ENCODE data around the gene PEMT.

- TF ChIP-seq CTCF (conservative IDR thresholded peaks at IDR 0.05; ENCODE audit: low read depth, low read length) (no peak), EZH2 (IDR thresholded peaks at IDR 0.05; ENCODE audit: low read length, unreplicated experiment) (no peak)
Measured at GRCh38 chr17:17547210-17547764, 44.2 kb downstream of the PEMT start.

All from PC-3 (cell line).